ENCODE data around the gene KCNG3.

The KCNG3 gene, protein sequence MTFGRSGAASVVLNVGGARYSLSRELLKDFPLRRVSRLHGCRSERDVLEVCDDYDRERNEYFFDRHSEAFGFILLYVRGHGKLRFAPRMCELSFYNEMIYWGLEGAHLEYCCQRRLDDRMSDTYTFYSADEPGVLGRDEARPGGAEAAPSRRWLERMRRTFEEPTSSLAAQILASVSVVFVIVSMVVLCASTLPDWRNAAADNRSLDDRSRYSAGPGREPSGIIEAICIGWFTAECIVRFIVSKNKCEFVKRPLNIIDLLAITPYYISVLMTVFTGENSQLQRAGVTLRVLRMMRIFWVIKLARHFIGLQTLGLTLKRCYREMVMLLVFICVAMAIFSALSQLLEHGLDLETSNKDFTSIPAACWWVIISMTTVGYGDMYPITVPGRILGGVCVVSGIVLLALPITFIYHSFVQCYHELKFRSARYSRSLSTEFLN

DNA sequence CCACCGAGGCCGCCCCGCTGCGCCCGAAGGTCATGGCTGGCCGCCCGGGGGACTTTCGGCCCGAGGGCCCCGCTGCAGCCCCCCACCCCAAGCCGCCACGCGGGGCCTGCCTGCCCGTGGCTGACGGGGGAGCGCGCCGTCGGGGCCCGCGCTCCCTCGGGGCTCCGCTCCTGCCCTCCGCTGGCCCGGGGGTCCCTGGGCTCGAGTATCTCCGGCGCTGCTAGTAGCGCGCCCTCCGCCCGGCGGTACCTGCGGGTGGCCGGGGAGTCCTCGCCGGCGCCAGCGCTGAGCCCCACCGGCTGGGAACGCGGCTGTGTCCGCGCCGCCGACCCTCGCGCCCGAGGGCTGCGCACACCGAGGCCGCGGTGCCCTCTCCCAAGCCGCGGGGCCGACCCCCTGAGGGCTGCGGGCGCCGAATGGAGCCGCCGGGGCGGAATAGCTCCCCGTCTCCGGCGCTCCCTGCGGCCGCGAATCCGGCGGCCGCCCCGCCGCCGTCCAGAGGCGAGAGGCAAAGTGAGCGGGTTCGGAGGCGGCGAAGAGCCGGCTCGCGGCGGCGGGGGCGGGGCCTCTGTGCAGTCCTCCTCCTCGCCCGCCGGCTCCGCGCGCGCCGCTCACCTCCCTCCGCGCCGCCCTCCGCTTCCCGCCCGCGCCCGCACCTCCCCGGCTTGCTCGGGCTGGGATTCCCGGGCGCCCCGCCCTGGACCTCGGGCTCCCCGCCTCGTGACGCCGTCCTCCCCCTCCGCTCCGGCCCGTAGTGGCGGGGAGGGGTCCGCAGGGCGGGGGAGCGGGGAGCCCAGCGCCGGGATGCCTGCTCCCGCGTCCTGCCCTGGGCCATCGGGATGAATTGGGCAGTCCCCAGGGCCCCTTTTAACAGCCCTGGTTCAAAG, at the start of gene KCNG3:
Gene KCNG3, minus strand, starts transcription at position 515 of the 887 bp plus-strand sequence. Its CDS starts 481 bp downstream, at position 34.
- DNase-seq = peak; percentile 46 to 65

DNA sequence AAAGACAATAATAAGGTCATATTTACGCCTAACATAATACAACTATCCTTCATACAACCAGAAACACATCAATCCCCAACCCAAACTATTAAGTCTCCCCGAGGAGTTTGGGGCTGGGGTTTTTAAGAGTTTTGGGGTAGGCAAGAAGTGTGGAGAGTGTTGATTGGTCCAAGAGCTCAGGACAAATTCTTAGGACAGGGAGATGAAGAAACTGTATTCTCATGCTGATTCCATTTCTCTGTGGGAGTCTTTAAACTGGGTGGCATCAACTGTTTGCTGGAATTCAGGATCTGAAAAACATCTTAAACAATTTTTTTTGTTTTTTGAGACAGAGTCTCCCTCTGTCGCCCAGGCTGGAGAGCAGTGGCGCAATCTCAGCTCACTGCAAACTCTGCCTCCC, 49.1 kb upstream of the KCNG3 start:
- no peak for DNase-seq

DNA sequence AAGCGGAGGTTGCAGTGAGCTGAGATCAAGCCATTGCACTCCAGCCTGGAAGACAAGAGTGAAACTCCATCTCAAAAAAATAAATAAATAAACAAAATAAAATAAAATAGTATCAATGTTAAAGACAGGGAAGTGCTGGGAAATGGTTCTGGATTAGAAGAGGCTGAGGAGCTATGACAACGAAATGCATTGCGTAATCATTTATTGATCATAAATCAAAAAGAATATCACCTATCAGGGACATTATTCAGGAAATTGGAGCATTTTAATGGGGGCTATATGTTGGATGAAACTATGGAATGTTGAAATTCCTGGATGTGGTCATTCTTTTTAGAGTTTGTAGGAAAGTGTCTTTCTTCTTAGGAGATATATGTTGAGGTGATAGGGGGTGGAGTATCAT, 43.7 kb upstream of the KCNG3 start:
- no peak for DNase-seq

DNA sequence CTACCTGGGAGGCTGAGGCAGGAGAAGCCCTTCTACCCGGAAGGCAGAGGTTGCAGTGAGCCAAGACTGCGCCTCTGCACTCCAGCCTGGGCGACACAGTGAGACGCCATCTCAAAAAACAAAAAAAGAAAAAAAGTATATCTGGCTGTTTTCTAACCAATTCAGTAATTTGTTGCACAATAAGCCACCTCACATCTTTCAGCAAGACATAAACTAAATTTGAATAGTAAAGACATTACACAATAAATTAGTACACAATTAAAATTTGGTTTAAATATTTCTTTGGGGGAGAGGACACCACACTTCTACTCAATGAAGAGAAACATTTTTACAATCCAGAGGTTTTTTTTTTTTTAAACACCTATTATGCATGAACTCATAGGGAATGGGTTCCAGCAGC, 38.6 kb upstream of the KCNG3 start:
- DNase-seq = no peak

DNA sequence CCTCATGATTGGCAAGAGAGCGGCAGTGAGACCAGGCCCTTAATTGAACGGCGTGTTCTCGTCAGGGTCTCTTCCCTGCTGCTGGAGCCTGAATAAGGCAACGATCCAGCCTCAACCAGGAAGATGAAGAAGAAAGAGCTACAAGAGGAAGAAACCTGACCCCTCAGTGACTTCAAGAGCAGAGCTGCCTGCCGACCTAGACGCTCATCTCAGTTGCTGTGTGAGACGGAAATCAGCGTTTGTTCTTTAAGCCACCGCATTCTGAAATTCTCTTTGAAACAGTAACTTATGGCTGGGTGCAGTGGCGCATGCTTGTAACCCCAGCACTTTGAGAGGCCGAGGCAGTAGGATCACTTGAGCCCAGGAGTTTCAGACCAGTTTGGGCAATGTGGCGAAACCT, 29.6 kb upstream of the KCNG3 start:
- no peak for DNase-seq

DNA sequence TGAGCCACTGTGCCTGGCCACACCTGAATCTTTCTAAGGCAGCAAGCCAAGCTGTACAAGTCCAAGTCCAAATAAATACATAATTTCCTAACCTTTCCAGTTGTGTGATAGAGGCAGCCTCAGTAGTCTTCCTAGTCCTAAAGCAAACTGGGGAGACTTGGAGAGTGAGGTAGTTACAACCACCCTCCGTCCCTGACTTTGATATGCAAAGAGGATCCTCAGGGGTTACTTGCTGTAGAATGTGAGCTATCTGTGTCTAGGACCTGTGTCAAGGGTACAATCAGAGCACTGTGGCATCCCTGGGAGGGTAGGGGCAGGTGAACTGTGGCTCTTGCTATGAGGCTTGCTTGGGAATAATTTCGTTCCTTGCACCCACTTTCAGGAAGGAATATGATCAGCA, 28.3 kb upstream of the KCNG3 start:
- DNase-seq = no peak

DNA sequence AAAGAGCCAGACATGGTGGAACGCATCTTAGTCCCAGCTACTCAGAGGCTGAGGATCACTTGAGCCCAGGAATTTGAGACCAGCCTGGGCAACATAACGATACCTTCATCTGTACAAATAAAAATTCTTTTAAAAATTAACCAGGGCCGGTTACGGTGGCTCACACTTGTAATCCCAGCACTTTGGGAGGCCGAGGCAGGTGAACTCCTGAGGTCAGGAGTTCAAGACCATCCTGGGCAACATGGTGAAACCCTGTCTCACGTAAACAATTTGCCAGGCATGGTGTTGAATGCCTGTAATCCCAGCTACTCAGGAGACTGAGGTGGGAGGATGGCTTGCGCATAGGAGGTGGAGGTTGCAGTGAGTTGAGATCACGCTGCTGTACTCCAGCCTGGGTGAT, 25.8 kb upstream of the KCNG3 start:
- no peak for DNase-seq

DNA sequence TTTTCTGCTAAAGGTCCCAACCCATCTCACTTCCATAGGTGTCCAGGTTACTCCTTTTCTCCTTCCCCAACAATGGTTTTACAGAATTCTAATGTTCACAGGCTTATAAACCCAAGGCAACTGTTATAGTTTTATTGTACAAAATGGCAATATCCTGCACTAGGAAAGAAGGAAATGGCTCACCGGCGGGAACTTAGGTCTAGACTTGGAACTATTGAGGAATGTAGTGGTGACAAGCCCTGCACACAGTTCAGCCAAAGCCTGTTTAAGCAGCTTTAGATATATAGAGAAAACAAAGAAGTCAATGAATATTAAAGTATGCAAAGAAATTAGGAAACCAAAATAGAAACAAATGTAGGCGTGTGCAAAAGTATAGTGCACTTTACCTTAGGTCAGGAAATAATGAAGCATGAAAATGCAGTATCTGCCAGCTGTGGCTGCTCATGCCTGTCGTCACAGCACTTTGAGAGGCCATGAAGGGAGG, 22.7 kb upstream of the KCNG3 start:
- no peak for DNase-seq

DNA sequence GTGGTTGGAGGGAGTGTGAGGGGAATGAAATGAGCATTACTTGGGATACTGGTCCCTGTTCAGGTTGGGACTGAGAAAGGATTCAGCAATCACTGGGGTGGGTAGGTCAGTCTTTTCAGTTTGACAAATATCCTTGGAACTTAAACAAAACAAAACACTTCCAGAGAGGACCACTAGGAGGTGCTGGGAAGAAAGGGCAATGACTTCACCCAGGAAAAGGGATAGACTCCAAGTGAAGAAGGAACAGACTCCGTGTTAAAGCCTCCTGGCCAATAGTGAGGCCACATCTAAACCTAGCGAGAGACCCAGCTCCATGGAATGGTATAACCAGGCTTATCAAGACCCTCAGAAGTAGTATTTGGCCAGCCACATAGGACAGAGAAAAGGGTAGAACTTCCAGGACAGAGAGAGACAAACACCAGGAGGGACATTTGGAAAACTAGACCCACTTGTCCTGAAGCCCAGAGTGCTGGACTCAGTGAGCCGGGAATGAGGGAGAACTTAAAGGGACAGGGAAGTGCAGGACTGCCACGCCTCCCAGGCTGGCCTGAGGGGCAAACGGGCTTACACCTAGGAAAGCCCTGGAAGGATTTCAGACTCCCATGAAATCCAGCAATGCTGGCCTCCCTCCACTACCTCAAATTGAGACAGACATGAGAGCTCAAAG, 19.6 kb upstream of the KCNG3 start:
- DNase-seq = peak in 1 of 2 experiments; percentile 15

DNA sequence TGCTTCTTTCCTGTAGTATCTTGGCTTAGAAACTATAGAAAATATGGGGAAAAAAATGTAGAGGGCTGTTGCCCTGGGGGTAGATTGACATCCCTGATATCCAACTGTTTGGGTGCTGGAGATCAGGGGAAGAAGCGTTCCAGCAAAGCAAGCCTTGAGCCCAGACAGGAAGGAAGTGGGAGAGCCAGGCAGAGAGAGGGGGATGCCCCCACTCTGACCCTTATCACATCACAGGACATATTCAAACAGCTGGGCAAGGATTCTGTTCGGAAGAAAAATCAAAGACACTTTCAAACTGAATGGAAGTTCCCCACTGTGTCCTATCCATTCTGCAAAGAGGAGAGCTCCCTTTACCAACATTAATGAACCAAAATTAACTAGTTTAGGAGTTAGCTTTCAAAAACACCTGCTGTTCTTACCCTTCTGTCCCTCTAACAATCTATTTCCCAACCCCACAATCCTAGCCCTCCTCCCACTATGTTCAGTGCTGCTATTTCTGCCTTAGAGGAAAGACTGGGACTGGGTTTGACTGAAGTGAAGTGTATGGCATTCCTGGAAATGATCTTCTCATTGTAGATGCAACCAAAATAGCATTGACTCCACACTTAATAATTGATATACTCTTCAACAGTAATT, 16.9 kb upstream of the KCNG3 start:
- DNase-seq = no peak

DNA sequence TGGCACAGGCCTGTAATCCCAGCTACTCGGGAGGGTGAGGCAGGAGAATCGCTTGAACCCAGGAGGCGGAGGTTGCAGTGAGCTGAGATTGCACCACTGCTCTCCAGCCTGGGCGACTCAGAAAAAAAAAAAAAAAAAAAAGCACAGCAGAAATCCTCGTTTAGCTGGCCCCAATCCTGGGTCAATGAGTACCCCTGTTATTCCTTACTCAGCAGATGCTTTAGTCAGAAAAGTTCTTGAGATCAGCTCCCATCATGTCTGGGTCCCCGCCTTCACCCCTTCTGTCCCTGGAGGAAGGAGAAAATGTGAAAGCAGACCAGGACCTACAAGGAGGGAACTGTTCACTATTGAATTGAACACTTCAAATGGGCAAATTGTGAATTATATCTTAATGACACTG, 16.4 kb upstream of the KCNG3 start:
- no peak for DNase-seq

DNA sequence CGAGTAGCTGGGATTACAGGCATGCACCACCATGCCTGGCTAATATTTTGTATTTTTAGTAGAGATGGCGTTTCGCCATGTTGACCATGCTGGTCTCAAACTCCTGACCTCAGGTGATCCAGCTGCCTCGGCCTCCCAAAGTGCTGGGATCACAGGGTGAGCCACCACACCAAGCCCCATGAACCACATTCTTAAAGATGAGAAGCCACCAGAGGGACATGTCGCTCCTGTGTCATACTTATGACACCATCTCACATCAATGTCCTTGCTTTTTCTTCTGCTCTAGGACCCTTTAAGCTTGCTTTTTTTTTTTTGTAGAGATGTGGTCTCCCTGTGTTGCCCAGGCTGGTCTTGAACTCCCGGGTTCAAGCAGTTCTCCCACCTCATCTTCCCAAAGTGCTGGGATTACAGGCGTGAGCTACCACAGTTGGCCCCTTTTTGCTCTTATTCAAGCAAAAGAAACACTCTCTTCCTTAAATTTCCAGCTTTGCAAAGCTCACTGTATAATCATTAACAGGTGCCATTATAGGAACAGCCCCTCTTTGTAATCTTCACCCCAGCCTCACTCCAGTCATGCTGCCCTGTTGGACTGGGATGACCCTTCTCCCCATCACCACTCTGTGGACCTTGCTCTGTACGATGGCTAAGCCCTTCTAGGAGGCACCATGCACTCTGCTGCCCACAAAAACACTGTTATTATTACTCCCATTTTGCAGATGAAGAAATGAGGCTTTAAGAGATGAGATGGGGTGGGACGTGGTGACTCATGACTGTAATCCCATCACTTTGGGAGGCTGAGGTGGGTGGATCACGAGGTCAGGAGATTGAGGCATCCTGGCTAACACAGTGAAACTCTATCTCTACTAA, 10.8 kb upstream of the KCNG3 start:
- no peak for DNase-seq

DNA sequence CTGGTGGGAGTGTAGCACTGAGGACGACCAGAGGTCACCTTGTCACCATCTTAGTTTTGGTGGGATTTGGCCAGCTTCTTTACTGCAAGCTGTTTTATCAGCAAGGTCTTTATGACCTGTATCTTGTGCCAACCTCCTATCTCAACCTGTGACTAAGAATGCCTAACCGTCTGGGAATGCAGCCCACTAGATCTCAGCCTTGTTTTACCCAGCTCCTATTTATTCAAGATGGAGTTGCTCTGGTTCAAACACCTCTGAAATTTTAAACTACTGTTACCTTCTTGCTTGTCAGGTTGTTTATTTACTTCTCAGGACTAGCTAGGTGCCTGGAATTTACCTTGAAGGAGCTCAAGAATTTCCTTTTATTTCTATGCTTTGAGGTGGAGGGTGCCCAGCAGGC, 9.5 kb upstream of the KCNG3 start:
- DNase-seq = no peak

DNA sequence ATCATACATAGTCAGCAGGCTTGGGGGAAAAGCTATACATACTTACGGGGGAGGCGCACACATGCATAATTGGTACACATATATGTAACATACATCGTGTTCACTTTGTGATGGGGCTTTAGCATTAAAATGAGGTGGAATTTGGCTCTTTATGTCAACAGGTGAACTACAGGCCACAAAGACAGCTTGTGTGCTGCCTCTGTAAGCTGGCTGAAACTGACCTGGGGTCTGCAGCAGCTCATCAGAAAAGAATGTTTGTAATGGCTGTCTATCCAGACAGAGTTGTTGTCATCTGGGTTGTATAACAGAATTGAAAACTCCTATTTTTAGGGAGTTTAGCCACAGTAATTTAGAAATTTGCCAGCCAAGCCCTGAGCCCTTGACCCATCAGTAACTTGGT, 4.7 kb upstream of the KCNG3 start:
- DNase-seq = no peak

DNA sequence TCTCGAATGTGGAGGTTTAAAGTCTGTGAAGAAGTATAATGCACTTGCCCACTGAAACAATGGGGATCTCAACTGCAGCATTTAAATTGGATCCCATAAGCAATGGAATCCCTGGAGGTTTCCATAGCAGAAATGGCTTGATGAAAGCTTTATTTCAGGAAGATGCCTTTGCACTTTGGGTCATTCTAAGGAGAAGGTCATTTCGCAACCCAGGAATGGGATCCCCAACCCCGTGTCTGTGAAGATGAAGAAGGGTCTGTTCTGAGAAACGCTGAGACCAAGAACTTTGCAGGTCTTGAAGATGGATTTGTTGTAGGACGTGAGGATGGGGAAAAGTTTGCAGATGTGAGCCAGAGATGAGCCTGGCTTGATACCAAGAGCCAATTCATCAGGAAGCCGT, 1.8 kb upstream of the KCNG3 start:
- no peak for DNase-seq

DNA sequence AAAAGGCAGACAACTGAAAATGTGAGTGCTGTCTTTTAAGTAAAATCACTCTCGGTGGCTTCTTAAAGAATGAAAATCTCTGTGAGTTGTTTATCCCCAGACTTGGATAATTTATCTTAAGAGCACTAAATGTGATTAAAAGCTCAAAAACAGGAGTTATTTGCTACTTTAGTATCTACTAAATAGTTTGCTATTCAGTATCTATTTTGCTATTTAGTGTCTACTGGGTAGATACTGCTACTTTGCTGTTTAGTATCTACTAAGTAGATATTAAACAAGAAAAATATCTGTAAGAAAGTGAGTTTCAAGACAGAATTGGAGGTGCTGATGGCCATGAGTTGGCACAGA, 1.4 kb upstream of the KCNG3 start:
- no peak for DNase-seq

DNA sequence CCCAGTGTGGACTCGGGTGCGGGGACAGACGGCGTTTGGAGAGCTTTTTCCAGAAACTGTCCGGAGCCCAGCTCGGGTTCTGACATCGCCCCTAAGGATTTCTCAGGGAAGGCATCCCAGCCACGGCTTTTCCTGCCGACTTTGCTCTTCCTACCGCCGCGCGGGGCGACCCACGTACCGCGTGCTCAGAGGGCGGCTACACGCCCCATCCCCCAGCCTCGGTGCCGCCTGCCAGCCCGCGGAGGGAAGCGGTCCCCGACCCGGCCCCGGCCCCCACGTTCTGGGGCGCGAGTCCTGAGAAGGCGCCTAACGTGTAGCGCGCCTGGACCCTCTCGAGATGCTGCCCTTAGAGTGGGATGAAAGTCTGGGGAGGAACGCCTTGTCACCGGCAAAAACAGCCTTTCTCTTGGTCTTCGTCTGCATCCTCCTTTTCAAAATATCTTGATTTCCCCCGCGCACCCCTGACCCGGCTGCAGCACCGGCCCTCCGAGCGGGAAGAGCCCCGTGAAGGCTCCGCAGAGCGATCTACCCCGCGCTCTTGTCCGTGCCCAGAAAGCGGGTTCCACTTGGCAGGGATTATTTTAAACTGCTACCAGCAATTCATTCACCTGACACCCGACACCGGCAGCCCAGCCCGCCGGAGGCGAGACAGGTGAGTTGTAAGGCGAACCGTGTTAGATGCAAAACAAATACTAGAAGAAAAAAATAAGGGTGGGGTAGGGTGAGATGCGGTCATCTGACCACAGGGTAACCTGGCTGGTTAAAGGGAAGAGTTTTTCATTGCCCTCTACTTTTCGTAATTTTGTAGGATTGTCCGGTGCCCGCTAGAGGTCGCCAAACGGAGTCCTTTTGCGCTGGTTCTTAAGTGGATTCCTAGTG, 812 bp upstream of the KCNG3 start:
- peak; percentile 78 to 84 for DNase-seq

DNA sequence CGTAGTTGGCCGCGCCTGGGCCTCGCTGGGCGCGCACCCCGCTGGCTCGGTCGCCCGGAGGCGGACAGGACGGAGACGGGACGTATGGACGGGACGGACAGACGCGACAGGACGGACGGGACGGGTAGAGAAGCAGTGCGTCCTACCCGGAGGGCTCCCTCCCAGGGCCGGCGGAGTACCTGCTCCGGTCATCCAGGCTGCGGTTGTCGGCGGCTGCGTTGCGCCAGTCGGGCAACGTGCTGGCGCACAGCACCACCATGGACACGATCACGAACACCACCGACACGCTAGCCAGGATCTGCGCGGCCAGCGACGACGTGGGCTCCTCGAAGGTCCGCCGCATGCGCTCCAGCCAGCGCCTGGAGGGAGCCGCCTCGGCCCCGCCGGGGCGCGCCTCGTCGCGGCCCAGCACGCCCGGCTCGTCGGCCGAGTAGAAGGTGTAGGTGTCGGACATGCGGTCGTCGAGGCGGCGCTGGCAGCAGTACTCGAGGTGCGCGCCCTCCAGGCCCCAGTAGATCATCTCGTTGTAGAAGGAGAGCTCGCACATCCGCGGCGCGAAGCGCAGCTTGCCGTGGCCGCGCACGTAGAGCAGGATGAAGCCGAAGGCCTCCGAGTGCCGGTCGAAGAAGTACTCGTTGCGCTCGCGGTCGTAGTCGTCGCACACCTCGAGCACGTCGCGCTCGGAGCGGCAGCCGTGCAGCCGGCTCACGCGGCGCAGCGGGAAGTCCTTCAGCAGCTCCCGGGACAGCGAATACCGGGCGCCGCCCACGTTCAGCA, 903 bp downstream of the KCNG3 start:
- DNase-seq = peak; percentile 14 to 59

DNA sequence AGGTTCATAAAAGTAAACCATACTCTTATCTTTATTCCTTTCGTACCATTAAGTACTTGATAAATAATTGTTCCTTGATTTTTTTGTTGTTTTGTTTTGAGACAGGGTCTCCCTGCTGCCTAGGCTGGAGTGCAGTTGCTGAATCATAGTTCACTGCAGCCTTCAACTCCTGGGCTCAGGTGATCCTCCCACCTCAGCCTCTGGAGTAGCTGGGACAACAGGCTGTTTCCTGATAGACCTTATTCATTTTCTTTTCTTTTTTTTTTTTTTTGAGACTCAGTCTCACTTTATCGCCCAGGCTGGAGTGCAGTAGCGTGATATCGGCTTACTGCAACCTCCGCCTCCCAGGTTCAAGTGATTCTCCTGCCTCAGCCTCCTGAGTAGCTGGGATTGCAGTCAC, 5.5 kb downstream of the KCNG3 start:
- DNase-seq = no peak

Data from NCI-H524 (cell line).